ENCODE results near the gene AXIN2. TPM values are rescaled to one million over a fixed set of nuclear protein-coding genes. Genes with fewer than 3 reads are reported as not detected.
"Not testable (repeated sequence)": the region's sequence is repeated elsewhere in the genome, so short reads cannot be mapped to it uniquely, and the experiment has no call there.

The AXIN2 gene
- total RNA-seq, 4 donors from 2014 or later: 15.3 to 23.7 (median 20.5) TPM

GRCh38 chr17:65509032-65509431 lies 52.4 kb downstream of the AXIN2 start:
- Histone ChIP-seq H3K4me3 (no peak overlapping the region), H3K27me3 (no peaks in the 10 kb centered on the region), H3K27ac (no peak overlapping the region), H3K9me3 (no peaks in the 10 kb centered on the region), H3K36me3 (no peaks in the 10 kb centered on the region), H3K4me1 (no peaks in the 10 kb centered on the region)
- DNase-seq (ENCODE audit: low spot score in 2 of 2): no peak
- WGBS, 2 donors: 50 to 64% methylated on average over 2 of the region's 2 CpGs
- TF ChIP-seq POLR2A (IDR thresholded peaks at IDR 0.05) (no peak), CTCF (IDR thresholded peaks at IDR 0.05) (no peak), EP300 (IDR thresholded peaks at IDR 0.05) (no peak)

GRCh38 chr17:65504673-65505072 lies 56.8 kb downstream of the AXIN2 start:
- H3K27me3 ChIP-seq; DNase-seq (ENCODE audit: low spot score in 2 of 2); H3K4me3 ChIP-seq; H3K36me3 ChIP-seq; H3K9me3 ChIP-seq; H3K4me1 ChIP-seq; H3K27ac ChIP-seq: not testable (repeated sequence)
- 79 to 84% methylated on average over 6 of the region's 6 CpGs for WGBS, 2 donors

- Histone ChIP-seq H3K4me1 (no peaks in the 10 kb centered on the region), H3K4me3 (no peak overlapping the region), H3K36me3 (no peaks in the 10 kb centered on the region), H3K27ac (no peak overlapping the region), H3K27me3 (no peaks in the 10 kb centered on the region), H3K9me3 (no peaks in the 10 kb centered on the region)
- no peak for TF ChIP-seq POLR2A (IDR thresholded peaks at IDR 0.05)
- TF ChIP-seq CTCF (IDR thresholded peaks at IDR 0.05): no peak
- TF ChIP-seq EP300 (IDR thresholded peaks at IDR 0.05): no peak
- no peak for DNase-seq (ENCODE audit: low spot score in 2 of 2)
- WGBS, 2 donors: 81 to 83% methylated on average over 9 of the region's 9 CpGs
These were observed 57.3 kb downstream of the AXIN2 start for GRCh38 chr17:65504141-65504540.

- Histone ChIP-seq H3K36me3 (no peaks in the 10 kb centered on the region), H3K9me3 (no peaks in the 10 kb centered on the region), H3K27me3 (no peaks in the 10 kb centered on the region), H3K4me1 (no peaks in the 10 kb centered on the region), H3K27ac (no peak overlapping the region), H3K4me3 (no peak overlapping the region)
- WGBS, 2 donors: 79 to 81% methylated on average over 9 of the region's 9 CpGs
- no peak for TF ChIP-seq EP300 (IDR thresholded peaks at IDR 0.05)
- TF ChIP-seq POLR2A (IDR thresholded peaks at IDR 0.05): no peak
- TF ChIP-seq CTCF (IDR thresholded peaks at IDR 0.05): no peak
- no peak for DNase-seq (ENCODE audit: low spot score in 2 of 2)
These were observed 57.9 kb downstream of the AXIN2 start for GRCh38 chr17:65503557-65503956.

- no peak for DNase-seq (ENCODE audit: low spot score in 2 of 2)
- 48 to 58% methylated on average over 4 of the region's 4 CpGs for WGBS, 2 donors
These were observed 62.6 kb downstream of the AXIN2 start for GRCh38 chr17:65498816-65499215.

More at GRCh38 chr17:65498816-65499215, 62.6 kb downstream of the AXIN2 start:
- Histone ChIP-seq H3K27me3 (no peaks in the 10 kb centered on the region), H3K4me1 (peaks cover 0 to 6% (median 0%) of the 10 kb centered on the region in 4 donors), H3K9me3 (no peaks in the 10 kb centered on the region), H3K36me3 (no peaks in the 10 kb centered on the region), H3K4me3 (no peak overlapping the region), H3K27ac (no peak overlapping the region)
- TF ChIP-seq CTCF (IDR thresholded peaks at IDR 0.05): no peak
- TF ChIP-seq EP300 (IDR thresholded peaks at IDR 0.05): no peak
- TF ChIP-seq POLR2A (IDR thresholded peaks at IDR 0.05): no peak

Measured in tibial nerve (tissue), 4 donors.